Measurements from ENCODE around the gene KRTAP4-3.
A peak's percentile ranks its signal among the peaks of the same experiment; 100 is the strongest.
"Not testable (repeated sequence)": the region's sequence is repeated elsewhere in the genome, so short reads cannot be mapped to it uniquely, and the experiment has no call there.

The KRTAP4-3 gene

GRCh38 chr17:41151525-41151924, 16.5 kb downstream of the KRTAP4-3 start:
- no peak for DNase-seq (ENCODE audit: low spot score)

- no peak for DNase-seq (ENCODE audit: low spot score)
Measured at GRCh38 chr17:41150026-41150425, 18.0 kb downstream of the KRTAP4-3 start.

- no peak for DNase-seq (ENCODE audit: low spot score)
Measured at GRCh38 chr17:41149652-41149985, 18.4 kb downstream of the KRTAP4-3 start, which contains the start of gene KRTAP4-5. KRTAP4-5 (minus strand) TSS chr17:41149825; CDS start chr17:41149767, 58 bp downstream.

- DNase-seq (ENCODE audit: low spot score) = not testable (repeated sequence)
Measured at GRCh38 chr17:41148971-41149651, 18.9 kb downstream of the KRTAP4-3 start.

GRCh38 chr17:41147531-41148204, 20.4 kb downstream of the KRTAP4-3 start:
- no peak for DNase-seq (ENCODE audit: low spot score)

GRCh38 chr17:41145261-41145660, 22.8 kb downstream of the KRTAP4-3 start:
- DNase-seq (ENCODE audit: low spot score) = no peak

- no peak for DNase-seq (ENCODE audit: low spot score)
Measured at GRCh38 chr17:41144846-41145245, 23.2 kb downstream of the KRTAP4-3 start.

- DNase-seq (ENCODE audit: low spot score) = no peak
Measured at GRCh38 chr17:41141361-41141760, 26.7 kb downstream of the KRTAP4-3 start.

GRCh38 chr17:41140360-41141131, 27.5 kb downstream of the KRTAP4-3 start, which contains the start of gene KRTAP4-6:
KRTAP4-6 (minus strand) TSS chr17:41140544; CDS start chr17:41140487, 57 bp downstream.
- peak; percentile 89 for DNase-seq (ENCODE audit: low spot score)

- DNase-seq (ENCODE audit: low spot score) = not testable (repeated sequence)
Measured at GRCh38 chr17:41139865-41140264, 28.2 kb downstream of the KRTAP4-3 start.

GRCh38 chr17:41133880-41134735, 33.9 kb downstream of the KRTAP4-3 start:
- DNase-seq (ENCODE audit: low spot score) = no peak

- DNase-seq (ENCODE audit: low spot score) = no peak
Measured at GRCh38 chr17:41131979-41132378, 36.0 kb downstream of the KRTAP4-3 start.

GRCh38 chr17:41127371-41127770, 40.6 kb downstream of the KRTAP4-3 start:
- no peak for DNase-seq (ENCODE audit: low spot score)

- DNase-seq (ENCODE audit: low spot score) = no peak
Measured at GRCh38 chr17:41126412-41126811, 41.6 kb downstream of the KRTAP4-3 start.

GRCh38 chr17:41125064-41125463, 43.0 kb downstream of the KRTAP4-3 start:
- no peak for DNase-seq (ENCODE audit: low spot score)

GRCh38 chr17:41123991-41124371, 44.0 kb downstream of the KRTAP4-3 start, which contains the start of gene KRTAP4-12:
KRTAP4-12 (minus strand) TSS chr17:41124182; CDS start chr17:41124122, 60 bp downstream.
- not testable (repeated sequence) for DNase-seq (ENCODE audit: low spot score)

- not testable (repeated sequence) for DNase-seq (ENCODE audit: low spot score)
Measured at GRCh38 chr17:41123292-41123990, 44.6 kb downstream of the KRTAP4-3 start.

- DNase-seq (ENCODE audit: low spot score) = no peak
Measured at GRCh38 chr17:41121742-41122141, 46.3 kb downstream of the KRTAP4-3 start.

GRCh38 chr17:41119696-41120690, 48.0 kb downstream of the KRTAP4-3 start:
- DNase-seq (ENCODE audit: low spot score) = peak; percentile 36

- no peak for DNase-seq (ENCODE audit: low spot score)
Measured at GRCh38 chr17:41118721-41119120, 49.3 kb downstream of the KRTAP4-3 start.

All from RKO (cell line).